Esophagus muscularis mucosa (tissue), 4 donors: ENCODE measurements around the gene RARRES1.

Source experiments
- EP300 ChIP-seq: sonication (generic); formaldehyde crosslinking; IDR thresholded peaks from one replicate; pipeline ENCODE4 v1.6.1; 2017; ENCODE audit warnings: antibody characterized with exemption
- POLR2A ChIP-seq: fragments of 450-650 bp; IDR thresholded peaks from one replicate; pipeline ENCODE4 v1.6.1; 2017; ENCODE audit warnings: antibody characterized with exemption, moderate library complexity, mild to moderate bottlenecking, low read depth
- TF ChIP-seq, protein P1 (sequence below), 3 experiments: fragments of 200-600 bp in 2 of 3; fragments of 450-650 bp in 1 of 3; sonication (generic) in 2 of 3; IDR thresholded peaks; one replicate each; pipeline ENCODE4 v1.5.1; 2017 to 2019; ENCODE audit warnings: antibody characterized with exemption in 3 of 3, mild to moderate bottlenecking in 2 of 3, moderate library complexity in 1 of 3

DNA sequence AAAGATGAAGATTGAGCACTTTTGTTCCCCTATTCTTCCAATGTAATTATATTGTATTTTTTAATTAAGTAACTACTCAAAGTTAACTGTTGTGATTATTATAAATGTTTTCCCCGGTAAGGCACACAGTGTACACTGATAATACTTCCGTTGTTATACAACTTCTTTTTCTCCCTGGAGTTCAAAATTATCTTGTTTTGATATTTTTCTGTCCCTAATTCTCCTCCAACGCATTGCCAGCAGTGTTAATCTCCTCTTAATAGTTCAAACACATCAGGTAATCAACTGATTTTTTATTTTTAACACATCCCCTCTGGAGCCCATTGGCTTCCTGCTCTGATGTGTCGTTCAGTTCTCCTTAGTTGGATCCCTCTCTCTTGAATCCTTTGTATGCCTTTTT, 37.3 kb upstream of the RARRES1 start:
- TF ChIP-seq, protein P1, sequence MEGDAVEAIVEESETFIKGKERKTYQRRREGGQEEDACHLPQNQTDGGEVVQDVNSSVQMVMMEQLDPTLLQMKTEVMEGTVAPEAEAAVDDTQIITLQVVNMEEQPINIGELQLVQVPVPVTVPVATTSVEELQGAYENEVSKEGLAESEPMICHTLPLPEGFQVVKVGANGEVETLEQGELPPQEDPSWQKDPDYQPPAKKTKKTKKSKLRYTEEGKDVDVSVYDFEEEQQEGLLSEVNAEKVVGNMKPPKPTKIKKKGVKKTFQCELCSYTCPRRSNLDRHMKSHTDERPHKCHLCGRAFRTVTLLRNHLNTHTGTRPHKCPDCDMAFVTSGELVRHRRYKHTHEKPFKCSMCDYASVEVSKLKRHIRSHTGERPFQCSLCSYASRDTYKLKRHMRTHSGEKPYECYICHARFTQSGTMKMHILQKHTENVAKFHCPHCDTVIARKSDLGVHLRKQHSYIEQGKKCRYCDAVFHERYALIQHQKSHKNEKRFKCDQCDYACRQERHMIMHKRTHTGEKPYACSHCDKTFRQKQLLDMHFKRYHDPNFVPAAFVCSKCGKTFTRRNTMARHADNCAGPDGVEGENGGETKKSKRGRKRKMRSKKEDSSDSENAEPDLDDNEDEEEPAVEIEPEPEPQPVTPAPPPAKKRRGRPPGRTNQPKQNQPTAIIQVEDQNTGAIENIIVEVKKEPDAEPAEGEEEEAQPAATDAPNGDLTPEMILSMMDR (IDR thresholded peaks at IDR 0.05): no peak
- no peak for TF ChIP-seq POLR2A
- TF ChIP-seq EP300: no peak
